Ovary (tissue), 3 donors: Measurements from ENCODE around the gene PYDC1.

Experiments
- EP300 ChIP-seq: sonication (generic); formaldehyde crosslinking; IDR thresholded peaks from one replicate; pipeline ENCODE4 v1.6.1; 2017; ENCODE audit warnings: antibody characterized with exemption
- TF ChIP-seq, protein P1 (sequence below), 3 donors: fragments of 450-650 bp in 2 of 3; fragments of 200-600 bp in 1 of 3; IDR thresholded peaks; one replicate each; pipeline versions ENCODE4 v1.5.1 to v1.8.0; 2016 to 2022; ENCODE audit warnings: antibody characterized with exemption in 3 of 3, mild to moderate bottlenecking in 1 of 3
- donor health status: DM: no; HTN: no; CAD: no.

DNA sequence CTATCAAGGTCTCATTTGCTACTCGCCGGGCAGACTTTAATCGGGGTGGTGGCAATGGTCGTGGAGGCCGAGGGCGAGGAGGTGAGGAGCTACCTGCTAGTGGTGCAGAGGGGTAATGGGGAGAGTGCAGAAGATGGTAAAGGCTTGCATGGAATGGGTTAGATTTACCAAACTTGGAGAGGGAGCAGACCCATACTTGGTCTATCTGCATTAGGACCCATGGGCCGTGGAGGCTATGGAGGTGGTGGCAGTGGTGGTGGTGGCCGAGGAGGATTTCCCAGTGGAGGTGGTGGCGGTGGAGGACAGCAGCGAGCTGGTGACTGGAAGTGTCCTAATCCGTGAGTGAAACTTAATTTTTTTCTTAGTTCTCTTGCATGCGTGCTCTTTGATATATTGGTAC, 26.9 kb downstream of the PYDC1 start:
- TF ChIP-seq EP300: no peak
- TF ChIP-seq, protein P1, sequence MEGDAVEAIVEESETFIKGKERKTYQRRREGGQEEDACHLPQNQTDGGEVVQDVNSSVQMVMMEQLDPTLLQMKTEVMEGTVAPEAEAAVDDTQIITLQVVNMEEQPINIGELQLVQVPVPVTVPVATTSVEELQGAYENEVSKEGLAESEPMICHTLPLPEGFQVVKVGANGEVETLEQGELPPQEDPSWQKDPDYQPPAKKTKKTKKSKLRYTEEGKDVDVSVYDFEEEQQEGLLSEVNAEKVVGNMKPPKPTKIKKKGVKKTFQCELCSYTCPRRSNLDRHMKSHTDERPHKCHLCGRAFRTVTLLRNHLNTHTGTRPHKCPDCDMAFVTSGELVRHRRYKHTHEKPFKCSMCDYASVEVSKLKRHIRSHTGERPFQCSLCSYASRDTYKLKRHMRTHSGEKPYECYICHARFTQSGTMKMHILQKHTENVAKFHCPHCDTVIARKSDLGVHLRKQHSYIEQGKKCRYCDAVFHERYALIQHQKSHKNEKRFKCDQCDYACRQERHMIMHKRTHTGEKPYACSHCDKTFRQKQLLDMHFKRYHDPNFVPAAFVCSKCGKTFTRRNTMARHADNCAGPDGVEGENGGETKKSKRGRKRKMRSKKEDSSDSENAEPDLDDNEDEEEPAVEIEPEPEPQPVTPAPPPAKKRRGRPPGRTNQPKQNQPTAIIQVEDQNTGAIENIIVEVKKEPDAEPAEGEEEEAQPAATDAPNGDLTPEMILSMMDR (IDR thresholded peaks at IDR 0.05): no peak
